KBM-7 (cell line): Measurements from ENCODE around the gene KATNAL1.
A peak's percentile ranks its signal among the peaks of the same experiment; 100 is the strongest.

Experiments used
- DNase-seq: peaks from one replicate; pipeline ENCODE4 v3.0.0-alpha.2; 2015
- in situ Hi-C: fragments of 300-500 bp; cut with MboI; formaldehyde crosslinking; loops from 2 replicates; pipeline ENCODE4 v1.14.3; 2020; ENCODE audit warnings: low sequenced_read_pairs, low pct_unique_long_range_greater_than_20kb, mixed read lengths

KATNAL1 gene

GRCh38 chr13:30334663-30335386 lies 27.5 kb upstream of the KATNAL1 start:
- in situ Hi-C loops: no loop called here
- peak; percentile 78 for DNase-seq

- in situ Hi-C loops: no loop called here
- DNase-seq: no peak
These were observed 26.3 kb upstream of the KATNAL1 start for GRCh38 chr13:30333616-30334015.

- no peak for DNase-seq
- in situ Hi-C loops: no loop called here
These were observed 25.2 kb upstream of the KATNAL1 start for GRCh38 chr13:30332456-30333143.

- in situ Hi-C loops: no loop called here
- DNase-seq: no peak
These were observed 24.0 kb upstream of the KATNAL1 start for GRCh38 chr13:30331331-30331771.

GRCh38 chr13:30329009-30329585 lies 21.7 kb upstream of the KATNAL1 start:
- in situ Hi-C loops: no loop called here
- no peak for DNase-seq

- DNase-seq: no peak
- in situ Hi-C loops: no loop called here
These were observed 18.3 kb upstream of the KATNAL1 start for GRCh38 chr13:30325668-30326067.

GRCh38 chr13:30323524-30323923 lies 16.2 kb upstream of the KATNAL1 start:
- in situ Hi-C loops: no loop called here

GRCh38 chr13:30322428-30322827 lies 15.1 kb upstream of the KATNAL1 start:
- no peak for DNase-seq
- in situ Hi-C loops: no loop called here

More at GRCh38 chr13:30323524-30323923, 16.2 kb upstream of the KATNAL1 start:
- no peak for DNase-seq

- in situ Hi-C loops: no loop called here
These were observed 13.9 kb upstream of the KATNAL1 start for GRCh38 chr13:30321256-30321655.

GRCh38 chr13:30319655-30320054 lies 12.3 kb upstream of the KATNAL1 start:
- in situ Hi-C loops: no loop called here
- DNase-seq: no peak

More at GRCh38 chr13:30321256-30321655, 13.9 kb upstream of the KATNAL1 start:
- no peak for DNase-seq

- DNase-seq: no peak
- in situ Hi-C loops: no loop called here
These were observed 11.8 kb upstream of the KATNAL1 start for GRCh38 chr13:30319130-30319529.

- in situ Hi-C loops: no loop called here
These were observed 10.7 kb upstream of the KATNAL1 start for GRCh38 chr13:30318026-30318425.

GRCh38 chr13:30314562-30314961 lies 7.2 kb upstream of the KATNAL1 start:
- in situ Hi-C loops: no loop called here
- DNase-seq: no peak

More at GRCh38 chr13:30318026-30318425, 10.7 kb upstream of the KATNAL1 start:
- no peak for DNase-seq

- in situ Hi-C loops: no loop called here
- no peak for DNase-seq
These were observed 6.7 kb upstream of the KATNAL1 start for GRCh38 chr13:30314069-30314468.

GRCh38 chr13:30313311-30313710 lies 6.0 kb upstream of the KATNAL1 start:
- in situ Hi-C loops: no loop called here
- no peak for DNase-seq

GRCh38 chr13:30312904-30313303 lies 5.6 kb upstream of the KATNAL1 start:
- no peak for DNase-seq
- in situ Hi-C loops: no loop called here

- peak; percentile 51 for DNase-seq
- in situ Hi-C loops: no loop called here
These were observed 1.2 kb upstream of the KATNAL1 start for GRCh38 chr13:30308548-30308947.

GRCh38 chr13:30307971-30308290 lies 580 bp upstream of the KATNAL1 start:
- DNase-seq: no peak
- in situ Hi-C loops: no loop called here

- in situ Hi-C loops: no loop called here
- peak; percentile 96 for DNase-seq
These were observed 573 bp downstream of the KATNAL1 start for GRCh38 chr13:30306762-30307193.

GRCh38 chr13:30305456-30305970 lies 1.8 kb downstream of the KATNAL1 start:
- in situ Hi-C loops: no loop called here
- peak; percentile 11 for DNase-seq
